ENCODE data around the gene MAVS.
"Not testable (repeated sequence)": the region's sequence is repeated elsewhere in the genome, so short reads cannot be mapped to it uniquely, and the experiment has no call there.

MAVS gene

GRCh38 chr20:3825526-3825925 is 21.1 kb upstream of the MAVS start:
- ATAC-seq (ENCODE audit: low read depth) (no peak), DNase-seq (ENCODE audit: low spot score) (no peak)
- TF ChIP-seq, protein P1, sequence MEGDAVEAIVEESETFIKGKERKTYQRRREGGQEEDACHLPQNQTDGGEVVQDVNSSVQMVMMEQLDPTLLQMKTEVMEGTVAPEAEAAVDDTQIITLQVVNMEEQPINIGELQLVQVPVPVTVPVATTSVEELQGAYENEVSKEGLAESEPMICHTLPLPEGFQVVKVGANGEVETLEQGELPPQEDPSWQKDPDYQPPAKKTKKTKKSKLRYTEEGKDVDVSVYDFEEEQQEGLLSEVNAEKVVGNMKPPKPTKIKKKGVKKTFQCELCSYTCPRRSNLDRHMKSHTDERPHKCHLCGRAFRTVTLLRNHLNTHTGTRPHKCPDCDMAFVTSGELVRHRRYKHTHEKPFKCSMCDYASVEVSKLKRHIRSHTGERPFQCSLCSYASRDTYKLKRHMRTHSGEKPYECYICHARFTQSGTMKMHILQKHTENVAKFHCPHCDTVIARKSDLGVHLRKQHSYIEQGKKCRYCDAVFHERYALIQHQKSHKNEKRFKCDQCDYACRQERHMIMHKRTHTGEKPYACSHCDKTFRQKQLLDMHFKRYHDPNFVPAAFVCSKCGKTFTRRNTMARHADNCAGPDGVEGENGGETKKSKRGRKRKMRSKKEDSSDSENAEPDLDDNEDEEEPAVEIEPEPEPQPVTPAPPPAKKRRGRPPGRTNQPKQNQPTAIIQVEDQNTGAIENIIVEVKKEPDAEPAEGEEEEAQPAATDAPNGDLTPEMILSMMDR (IDR thresholded peaks at IDR 0.05; ENCODE audit: poor library complexity, severe bottlenecking) = no peak
- Histone ChIP-seq H3K4me1 (ENCODE audit: insufficient read depth, poor library complexity, severe bottlenecking) (peaks cover 4% of the 10 kb centered on the region), H3K4me3 (ENCODE audit: severe bottlenecking) (no peak overlapping the region), H3K27ac (ENCODE audit: poor library complexity, severe bottlenecking) (no peak overlapping the region), H3K36me3 (ENCODE audit: low read depth) (peaks cover 12% of the 10 kb centered on the region), H3K27me3 (ENCODE audit: insufficient read depth, poor library complexity, severe bottlenecking) (no peaks in the 10 kb centered on the region), H3K9me3 (ENCODE audit: severe bottlenecking) (no peaks in the 10 kb centered on the region)

DNA sequence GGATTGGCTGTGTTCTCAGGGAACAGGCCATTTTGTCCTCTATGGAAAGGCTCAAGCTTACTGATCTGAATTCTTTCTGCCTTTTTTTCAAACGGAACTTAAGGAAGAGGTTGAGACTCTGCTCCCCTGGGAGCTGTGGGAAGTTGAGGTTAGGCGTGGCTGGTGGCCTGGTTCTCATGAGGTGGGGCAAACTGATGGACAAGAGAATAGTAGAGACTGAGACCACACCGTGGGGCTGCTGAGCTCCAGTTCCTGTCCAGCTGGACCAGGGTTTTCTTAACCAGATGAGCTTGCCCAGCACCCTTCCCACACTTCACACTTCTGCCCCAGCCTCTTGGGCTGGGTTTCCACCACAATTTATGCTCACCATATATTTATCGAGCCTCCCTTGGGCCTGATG is 20.2 kb upstream of the MAVS start:
- Histone ChIP-seq H3K4me1 (ENCODE audit: insufficient read depth, poor library complexity, severe bottlenecking) (peaks cover 1% of the 10 kb centered on the region), H3K36me3 (ENCODE audit: low read depth) (peaks cover 12% of the 10 kb centered on the region), H3K27me3 (ENCODE audit: insufficient read depth, poor library complexity, severe bottlenecking) (no peaks in the 10 kb centered on the region), H3K4me3 (ENCODE audit: severe bottlenecking) (no peak overlapping the region), H3K27ac (ENCODE audit: poor library complexity, severe bottlenecking) (no peak overlapping the region), H3K9me3 (ENCODE audit: severe bottlenecking) (no peaks in the 10 kb centered on the region)
- no peak for ATAC-seq (ENCODE audit: low read depth)
- no peak for DNase-seq (ENCODE audit: low spot score)
- TF ChIP-seq, protein P1 (IDR thresholded peaks at IDR 0.05; ENCODE audit: poor library complexity, severe bottlenecking) = no peak

- Histone ChIP-seq H3K9me3 (ENCODE audit: severe bottlenecking) (no peaks in the 10 kb centered on the region), H3K36me3 (ENCODE audit: low read depth) (no peaks in the 10 kb centered on the region), H3K27ac (ENCODE audit: poor library complexity, severe bottlenecking) (no peak overlapping the region), H3K4me1 (ENCODE audit: insufficient read depth, poor library complexity, severe bottlenecking) (no peaks in the 10 kb centered on the region), H3K4me3 (ENCODE audit: severe bottlenecking) (no peak overlapping the region), H3K27me3 (ENCODE audit: insufficient read depth, poor library complexity, severe bottlenecking) (no peaks in the 10 kb centered on the region)
- TF ChIP-seq, protein P1 (IDR thresholded peaks at IDR 0.05; ENCODE audit: poor library complexity, severe bottlenecking) = no peak
- no peak for DNase-seq (ENCODE audit: low spot score)
- no peak for ATAC-seq (ENCODE audit: low read depth)
Measured at GRCh38 chr20:3828798-3829197, 17.8 kb upstream of the MAVS start.

GRCh38 chr20:3829891-3830290 is 16.7 kb upstream of the MAVS start:
- not testable (repeated sequence) for H3K4me3 ChIP-seq (ENCODE audit: severe bottlenecking); H3K27me3 ChIP-seq (ENCODE audit: insufficient read depth, poor library complexity, severe bottlenecking); H3K4me1 ChIP-seq (ENCODE audit: insufficient read depth, poor library complexity, severe bottlenecking); DNase-seq (ENCODE audit: low spot score); H3K36me3 ChIP-seq (ENCODE audit: low read depth); H3K9me3 ChIP-seq (ENCODE audit: severe bottlenecking); ATAC-seq (ENCODE audit: low read depth); H3K27ac ChIP-seq (ENCODE audit: poor library complexity, severe bottlenecking)

DNA sequence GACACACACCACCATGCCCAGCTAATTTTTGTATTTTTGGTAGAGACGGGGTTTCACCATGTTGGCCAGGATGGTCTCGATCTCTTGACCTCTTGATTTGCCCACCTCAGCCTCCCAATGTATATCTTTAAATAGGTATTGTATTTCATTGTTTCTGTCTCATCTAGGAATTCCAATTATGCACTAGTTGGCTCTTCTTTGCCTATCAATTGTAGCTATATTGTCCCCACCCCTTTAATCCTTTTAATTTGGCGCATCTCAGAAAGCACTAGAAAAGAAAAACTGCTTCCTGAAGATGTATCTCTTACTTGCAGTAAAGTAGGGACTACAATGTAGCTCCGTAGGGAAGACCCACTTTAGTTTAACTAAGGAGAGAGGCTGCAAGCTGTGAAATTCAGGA is 10.5 kb upstream of the MAVS start:
- H3K4me1 ChIP-seq (ENCODE audit: insufficient read depth, poor library complexity, severe bottlenecking) = no peaks in the 10 kb centered on the region
- H3K4me3 ChIP-seq (ENCODE audit: severe bottlenecking) = no peak overlapping the region
- H3K9me3 ChIP-seq (ENCODE audit: severe bottlenecking) = peaks cover 5% of the 10 kb centered on the region
- no peak for DNase-seq (ENCODE audit: low spot score)
- H3K27me3 ChIP-seq (ENCODE audit: insufficient read depth, poor library complexity, severe bottlenecking) = no peaks in the 10 kb centered on the region
- H3K36me3 ChIP-seq (ENCODE audit: low read depth) = no peaks in the 10 kb centered on the region
- no peak for ATAC-seq (ENCODE audit: low read depth)
- TF ChIP-seq, protein P1 (IDR thresholded peaks at IDR 0.05; ENCODE audit: poor library complexity, severe bottlenecking) = no peak
- H3K27ac ChIP-seq (ENCODE audit: poor library complexity, severe bottlenecking) = no peak overlapping the region
